Vagina (tissue), 2 donors: ENCODE measurements around the gene MAT2A.

ENCODE experiments used
- POLR2A ChIP-seq, 2 donors: fragments of 450-650 bp; IDR thresholded peaks; one replicate each; pipeline ENCODE4 v1.6.1; 2017; ENCODE audit warnings: antibody characterized with exemption in 2 of 2, mild to moderate bottlenecking in 2 of 2, moderate library complexity in 2 of 2
- POLR2AphosphoS5 ChIP-seq, 2 donors: sonication (generic); formaldehyde crosslinking; IDR thresholded peaks; one replicate each; pipeline ENCODE4 v1.9.0; 2017; ENCODE audit warnings: antibody characterized with exemption in 2 of 2, mild to moderate bottlenecking in 2 of 2, low read depth in 1 of 2; ENCODE audit not compliant: insufficient read depth in 1 of 2
- TF ChIP-seq, protein P1 (sequence below), 3 experiments: fragments of 450-650 bp in 2 of 3; fragments of 200-600 bp in 1 of 3; sonication (generic) in 1 of 3; IDR thresholded peaks; one replicate each; pipeline ENCODE4 v1.5.1; 2017 to 2019; ENCODE audit warnings: antibody characterized with exemption in 3 of 3, mild to moderate bottlenecking in 2 of 3, moderate library complexity in 2 of 3

DNA sequence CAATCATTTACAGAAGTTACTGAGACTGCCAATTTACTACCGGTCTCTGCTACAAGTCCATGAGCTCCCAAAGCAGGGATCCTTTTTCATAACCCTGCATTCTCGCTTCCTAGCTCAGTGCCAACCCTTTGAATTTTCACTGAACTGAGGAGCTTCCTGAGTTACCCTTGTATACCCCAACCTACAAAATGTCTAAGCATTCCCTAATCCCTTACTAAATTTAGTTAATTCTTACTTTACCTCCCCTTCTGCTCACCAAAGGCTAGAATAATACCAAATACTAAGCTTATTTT lies 9.6 kb downstream of the MAT2A start:
- TF ChIP-seq, protein P1, sequence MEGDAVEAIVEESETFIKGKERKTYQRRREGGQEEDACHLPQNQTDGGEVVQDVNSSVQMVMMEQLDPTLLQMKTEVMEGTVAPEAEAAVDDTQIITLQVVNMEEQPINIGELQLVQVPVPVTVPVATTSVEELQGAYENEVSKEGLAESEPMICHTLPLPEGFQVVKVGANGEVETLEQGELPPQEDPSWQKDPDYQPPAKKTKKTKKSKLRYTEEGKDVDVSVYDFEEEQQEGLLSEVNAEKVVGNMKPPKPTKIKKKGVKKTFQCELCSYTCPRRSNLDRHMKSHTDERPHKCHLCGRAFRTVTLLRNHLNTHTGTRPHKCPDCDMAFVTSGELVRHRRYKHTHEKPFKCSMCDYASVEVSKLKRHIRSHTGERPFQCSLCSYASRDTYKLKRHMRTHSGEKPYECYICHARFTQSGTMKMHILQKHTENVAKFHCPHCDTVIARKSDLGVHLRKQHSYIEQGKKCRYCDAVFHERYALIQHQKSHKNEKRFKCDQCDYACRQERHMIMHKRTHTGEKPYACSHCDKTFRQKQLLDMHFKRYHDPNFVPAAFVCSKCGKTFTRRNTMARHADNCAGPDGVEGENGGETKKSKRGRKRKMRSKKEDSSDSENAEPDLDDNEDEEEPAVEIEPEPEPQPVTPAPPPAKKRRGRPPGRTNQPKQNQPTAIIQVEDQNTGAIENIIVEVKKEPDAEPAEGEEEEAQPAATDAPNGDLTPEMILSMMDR (IDR thresholded peaks at IDR 0.05): no peak
- TF ChIP-seq POLR2AphosphoS5 (IDR thresholded peaks at IDR 0.05; ENCODE audit: insufficient read depth in 1 of 2, low read depth in 1 of 2) (no peak), POLR2A (IDR thresholded peaks at IDR 0.05) (no peak)
